NCI-H2081 (cell line): ENCODE measurements around the gene AKIRIN1.
"Not testable (repeated sequence)": the region's sequence is repeated elsewhere in the genome, so short reads cannot be mapped to it uniquely, and the experiment has no call there.

Experiments used
- DNase-seq, 2 experiments: peaks; one replicate each; lab custom pipeline; 2025; lab: John Stamatoyannopoulos, UW

The AKIRIN1 gene

GRCh38 chr1:39046613-39047210 lies 55.6 kb downstream of the AKIRIN1 start:
- no peak for DNase-seq

GRCh38 chr1:39047374-39048229 lies 56.5 kb downstream of the AKIRIN1 start:
- no peak for DNase-seq

DNA sequence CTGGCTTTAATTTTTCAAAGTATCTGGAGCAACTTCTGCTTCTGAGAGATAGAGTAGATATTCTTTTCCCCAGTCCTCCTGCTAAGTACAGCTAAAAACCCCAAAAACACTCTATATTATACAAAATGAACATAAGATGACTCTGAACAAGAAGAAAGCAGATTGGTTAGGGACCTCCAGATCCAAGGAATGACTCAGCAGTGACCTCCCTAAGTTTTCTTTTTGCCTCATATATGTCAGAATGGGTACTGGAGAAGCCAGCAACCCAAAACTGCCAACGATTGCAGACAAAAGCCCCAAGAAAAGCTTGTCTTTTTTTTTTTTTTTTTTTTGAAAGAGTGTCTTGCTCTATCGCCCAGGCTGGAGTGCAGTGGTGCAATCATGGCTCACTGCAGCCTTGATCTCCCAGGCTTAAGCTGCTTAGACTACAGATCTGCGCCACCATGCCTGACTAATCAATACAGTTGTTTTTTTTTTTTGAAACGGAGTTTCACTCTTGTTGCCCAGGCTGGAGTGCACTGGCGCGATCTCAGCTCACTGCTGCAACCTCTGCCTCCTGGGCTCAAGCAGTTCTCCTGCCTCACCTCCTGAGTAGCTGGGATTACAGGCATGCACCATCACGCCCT lies 57.8 kb downstream of the AKIRIN1 start:
- no peak for DNase-seq

- no peak for DNase-seq
These were observed 58.9 kb downstream of the AKIRIN1 start for GRCh38 chr1:39050001-39050400.

GRCh38 chr1:39051193-39051850 lies 60.2 kb downstream of the AKIRIN1 start:
- not testable (repeated sequence) for DNase-seq

GRCh38 chr1:39051956-39052355 lies 60.9 kb downstream of the AKIRIN1 start:
- no peak for DNase-seq

GRCh38 chr1:39055213-39055710 lies 64.2 kb downstream of the AKIRIN1 start:
- DNase-seq = not testable (repeated sequence)
